GM12892 (cell line): ENCODE measurements around the gene CCDC121.
"Not testable (repeated sequence)": the region's sequence is repeated elsewhere in the genome, so short reads cannot be mapped to it uniquely, and the experiment has no call there.

Experiments used
- DNase-seq: peaks from one replicate; pipeline ENCODE4 v3.0.0; 2011; ENCODE audit not compliant: insufficient read length
- FAIRE-seq: peaks from 2 replicates; lab custom pipeline; 2011; peaks lifted over from hg19 to GRCh38; lab: Jason Lieb, UNC
- POLR2A ChIP-seq: IDR thresholded peaks from 2 replicates; pipeline ENCODE4 v1.6.1; 2011; ENCODE audit warnings: low read depth, low read length, control low read depth
- POLR2AphosphoS5 ChIP-seq: IDR thresholded peaks from 2 replicates; pipeline ENCODE4 v1.6.1; 2011; ENCODE audit warnings: low read depth, low read length, control low read depth
- TAF1 ChIP-seq: IDR thresholded peaks from 2 replicates; pipeline ENCODE4 v1.6.1; 2011; ENCODE audit warnings: low read depth, mild to moderate bottlenecking, control low read depth, low read length, borderline replicate concordance

The CCDC121 gene

GRCh38 chr2:27652790-27653189, 24.0 kb upstream of the CCDC121 start:
- DNase-seq (no peak), FAIRE-seq (no peak)
- no peak for TF ChIP-seq TAF1
- TF ChIP-seq POLR2A: no peak

GRCh38 chr2:27652341-27652740, 23.5 kb upstream of the CCDC121 start:
- FAIRE-seq: no peak
- no peak for DNase-seq
- no peak for TF ChIP-seq POLR2A
- TF ChIP-seq TAF1: no peak
- TF ChIP-seq POLR2AphosphoS5: no peak

- DNase-seq: no peak
- no peak for TF ChIP-seq POLR2AphosphoS5
- FAIRE-seq: no peak
Observed at GRCh38 chr2:27651056-27651455, 22.2 kb upstream of the CCDC121 start.

GRCh38 chr2:27647737-27648136, 18.9 kb upstream of the CCDC121 start:
- no peak for TF ChIP-seq POLR2A
- no peak for TF ChIP-seq POLR2AphosphoS5
- no peak for TF ChIP-seq TAF1
- no peak for FAIRE-seq

GRCh38 chr2:27647289-27647688, 18.5 kb upstream of the CCDC121 start:
- FAIRE-seq (no peak), DNase-seq (no peak)
- no peak for TF ChIP-seq POLR2A
- TF ChIP-seq TAF1: no peak
- TF ChIP-seq POLR2AphosphoS5: no peak

More at GRCh38 chr2:27647737-27648136, 18.9 kb upstream of the CCDC121 start:
- no peak for DNase-seq

GRCh38 chr2:27645197-27645596, 16.4 kb upstream of the CCDC121 start:
- no peak for FAIRE-seq
- no peak for DNase-seq
- TF ChIP-seq POLR2A (no peak), TAF1 (no peak), POLR2AphosphoS5 (no peak)

GRCh38 chr2:27640722-27641245, 12.0 kb upstream of the CCDC121 start:
- FAIRE-seq: peak; percentile 54
- TF ChIP-seq POLR2A (no peak), TAF1 (no peak), POLR2AphosphoS5 (no peak)

GRCh38 chr2:27638709-27639108, 9.9 kb upstream of the CCDC121 start:
- DNase-seq: no peak
- no peak for FAIRE-seq
- TF ChIP-seq POLR2A (no peak), POLR2AphosphoS5 (no peak), TAF1 (no peak)

More at GRCh38 chr2:27640722-27641245, 12.0 kb upstream of the CCDC121 start:
- no peak for DNase-seq

- TF ChIP-seq POLR2A (no peak), POLR2AphosphoS5 (no peak)
- DNase-seq (no peak), FAIRE-seq (no peak)
Observed at GRCh38 chr2:27638037-27638637, 9.3 kb upstream of the CCDC121 start.

- no peak for TF ChIP-seq TAF1
- no peak for TF ChIP-seq POLR2AphosphoS5
- TF ChIP-seq POLR2A: no peak
- FAIRE-seq (no peak), DNase-seq (no peak)
Observed at GRCh38 chr2:27636766-27637165, 8.0 kb upstream of the CCDC121 start.

- DNase-seq (no peak), FAIRE-seq (no peak)
- no peak for TF ChIP-seq TAF1
- TF ChIP-seq POLR2A: no peak
Observed at GRCh38 chr2:27634291-27634690, 5.5 kb upstream of the CCDC121 start.

- FAIRE-seq: not testable (repeated sequence)
Observed at GRCh38 chr2:27630257-27630656, 1.4 kb upstream of the CCDC121 start.

More at GRCh38 chr2:27630257-27630656, 1.4 kb upstream of the CCDC121 start:
- DNase-seq: not testable (repeated sequence)
